ENCODE data around the gene TENM3. TPM values are rescaled to one million over a fixed set of nuclear protein-coding genes. Genes with fewer than 3 reads are reported as not detected.

TENM3 gene
- total RNA-seq, 4 donors from 2014 or later = 0.69 to 8.2 (median 2.3) TPM

- no peak overlapping the region for H3K4me3 ChIP-seq (ENCODE audit: low read depth, poor library complexity, severe bottlenecking)
- no peak for DNase-seq (ENCODE audit: low spot score in 2 of 2)
- 86 to 89% methylated on average over 11 of the region's 11 CpGs for WGBS, 2 donors
- intact Hi-C loops (cut with DNase I; ENCODE audit: low total_unique reads) = no loop called here
- no peak for TF ChIP-seq POLR2A (IDR thresholded peaks at IDR 0.05)
Measured at GRCh38 chr4:182679533-182679932, 436.3 kb downstream of the TENM3 start.

GRCh38 chr4:182680234-182680653, 437.0 kb downstream of the TENM3 start:
- DNase-seq (ENCODE audit: low spot score in 2 of 2) = no peak
- intact Hi-C loops (cut with DNase I; ENCODE audit: low total_unique reads) = no loop called here
- WGBS, 2 donors = 79 to 87% methylated on average over 15 of the region's 15 CpGs
- TF ChIP-seq CTCF (IDR thresholded peaks at IDR 0.05) (no peak), POLR2A (IDR thresholded peaks at IDR 0.05) (no peak)
- no peak overlapping the region for H3K4me3 ChIP-seq (ENCODE audit: low read depth, poor library complexity, severe bottlenecking)

GRCh38 chr4:182683661-182684060, 440.5 kb downstream of the TENM3 start:
- no peak for TF ChIP-seq POLR2A (IDR thresholded peaks at IDR 0.05)
- 37 to 55% methylated on average over 5 of the region's 5 CpGs for WGBS, 2 donors
- intact Hi-C loops (cut with DNase I; ENCODE audit: low total_unique reads) = no loop called here
- no peak overlapping the region for H3K4me3 ChIP-seq (ENCODE audit: low read depth, poor library complexity, severe bottlenecking)
- DNase-seq (ENCODE audit: low spot score in 2 of 2) = no peak

DNA sequence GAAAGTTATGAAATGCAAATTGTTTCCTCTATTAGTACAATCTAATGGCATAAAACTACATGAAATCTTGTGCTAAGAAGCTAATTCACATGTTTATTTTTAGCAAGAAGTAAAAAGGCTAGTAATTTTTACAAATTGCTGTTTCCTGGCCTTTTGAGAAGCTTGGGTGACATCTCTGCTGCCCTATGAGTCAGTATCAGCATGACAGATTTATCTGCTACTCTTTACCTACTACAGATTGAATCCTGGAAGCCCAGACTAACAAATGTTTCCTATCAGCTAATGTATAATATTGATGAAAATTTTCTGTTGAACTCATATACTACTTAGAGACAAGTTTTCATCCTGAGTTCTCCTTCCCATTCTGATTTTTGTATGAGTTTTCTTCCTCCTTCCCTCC, 441.6 kb downstream of the TENM3 start:
- DNase-seq (ENCODE audit: low spot score in 2 of 2) = no peak
- H3K4me3 ChIP-seq (ENCODE audit: low read depth, poor library complexity, severe bottlenecking) = no peak overlapping the region
- intact Hi-C loops (cut with DNase I; ENCODE audit: low total_unique reads) = no loop called here
- TF ChIP-seq CTCF (IDR thresholded peaks at IDR 0.05) (no peak), POLR2A (IDR thresholded peaks at IDR 0.05) (no peak)

DNA sequence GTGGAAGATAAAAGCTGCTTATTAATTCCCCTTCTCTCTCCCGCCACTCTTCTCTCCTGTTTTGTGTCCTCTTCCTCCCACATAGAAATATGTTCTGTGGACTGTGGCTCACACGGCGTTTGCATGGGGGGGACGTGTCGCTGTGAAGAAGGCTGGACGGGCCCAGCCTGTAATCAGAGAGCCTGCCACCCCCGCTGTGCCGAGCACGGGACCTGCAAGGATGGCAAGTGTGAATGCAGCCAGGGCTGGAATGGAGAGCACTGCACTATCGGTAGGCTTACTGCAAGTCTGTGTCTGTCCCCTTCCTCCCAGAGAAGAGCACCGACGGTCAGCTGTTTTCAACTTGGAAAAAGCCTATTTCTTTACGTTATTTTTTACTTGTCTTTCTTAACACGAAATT, 444.9 kb downstream of the TENM3 start:
- WGBS, 2 donors = 76 to 81% methylated on average over 14 of the region's 14 CpGs
- no peak for DNase-seq (ENCODE audit: low spot score in 2 of 2)
- no peak for TF ChIP-seq POLR2A (IDR thresholded peaks at IDR 0.05)
- no peak for TF ChIP-seq CTCF (IDR thresholded peaks at IDR 0.05)
- intact Hi-C loops (cut with DNase I; ENCODE audit: low total_unique reads) = no loop called here
- no peak overlapping the region for H3K4me3 ChIP-seq (ENCODE audit: low read depth, poor library complexity, severe bottlenecking)

DNA sequence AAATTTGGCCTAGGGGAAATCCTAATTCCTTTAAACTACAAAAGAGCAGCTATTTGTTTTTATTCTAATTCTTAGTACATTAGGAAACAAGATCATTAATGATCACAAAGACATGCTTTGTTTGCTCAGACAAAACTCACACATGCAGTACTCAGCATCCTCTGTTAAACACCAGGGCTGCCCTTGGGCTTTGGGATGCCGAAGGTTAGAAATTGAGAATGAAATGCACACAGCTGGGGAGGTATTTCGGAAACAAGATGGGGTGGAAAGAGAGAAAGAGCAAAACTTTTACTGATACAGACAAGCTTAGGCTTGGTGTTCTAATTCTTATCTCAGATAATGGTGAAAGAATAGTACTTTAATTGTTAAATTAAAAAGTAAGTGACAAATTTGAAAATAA, 451.3 kb downstream of the TENM3 start:
- no peak for DNase-seq (ENCODE audit: low spot score in 2 of 2)
- 82 to 87% methylated on average over 2 of the region's 2 CpGs for WGBS, 2 donors
- H3K4me3 ChIP-seq (ENCODE audit: low read depth, poor library complexity, severe bottlenecking) = no peak overlapping the region
- intact Hi-C loops (cut with DNase I; ENCODE audit: low total_unique reads) = no loop called here
- TF ChIP-seq POLR2A (IDR thresholded peaks at IDR 0.05) (no peak), CTCF (IDR thresholded peaks at IDR 0.05) (no peak)

DNA sequence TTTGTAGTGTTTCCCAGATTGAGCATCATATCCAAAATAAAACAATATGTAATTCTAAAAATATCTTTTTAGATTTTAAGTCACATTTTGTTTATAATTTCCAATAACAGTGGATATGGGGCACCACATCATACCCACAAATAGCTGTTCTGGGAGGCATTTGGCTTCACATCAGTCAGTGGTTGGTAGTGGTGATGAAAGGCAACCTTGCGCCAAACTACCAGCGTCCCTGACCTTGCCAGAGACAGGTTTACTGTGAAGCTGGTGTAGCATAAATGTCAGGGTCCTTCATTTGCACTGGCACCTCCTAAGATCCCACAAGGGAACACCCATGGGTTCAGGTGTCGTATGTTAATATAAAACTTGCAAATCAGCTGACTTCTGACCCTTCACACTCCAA, 451.8 kb downstream of the TENM3 start:
- DNase-seq (ENCODE audit: low spot score in 2 of 2) = no peak
- intact Hi-C loops (cut with DNase I; ENCODE audit: low total_unique reads) = no loop called here
- H3K4me3 ChIP-seq (ENCODE audit: low read depth, poor library complexity, severe bottlenecking) = no peak overlapping the region
- 92 to 98% methylated on average over 3 of the region's 3 CpGs for WGBS, 2 donors
- TF ChIP-seq CTCF (IDR thresholded peaks at IDR 0.05) = no peak
- TF ChIP-seq POLR2A (IDR thresholded peaks at IDR 0.05) = no peak

Data from lower leg skin (tissue), 4 donors.